ENCODE results near the gene IRF1.

IRF1 gene

DNA sequence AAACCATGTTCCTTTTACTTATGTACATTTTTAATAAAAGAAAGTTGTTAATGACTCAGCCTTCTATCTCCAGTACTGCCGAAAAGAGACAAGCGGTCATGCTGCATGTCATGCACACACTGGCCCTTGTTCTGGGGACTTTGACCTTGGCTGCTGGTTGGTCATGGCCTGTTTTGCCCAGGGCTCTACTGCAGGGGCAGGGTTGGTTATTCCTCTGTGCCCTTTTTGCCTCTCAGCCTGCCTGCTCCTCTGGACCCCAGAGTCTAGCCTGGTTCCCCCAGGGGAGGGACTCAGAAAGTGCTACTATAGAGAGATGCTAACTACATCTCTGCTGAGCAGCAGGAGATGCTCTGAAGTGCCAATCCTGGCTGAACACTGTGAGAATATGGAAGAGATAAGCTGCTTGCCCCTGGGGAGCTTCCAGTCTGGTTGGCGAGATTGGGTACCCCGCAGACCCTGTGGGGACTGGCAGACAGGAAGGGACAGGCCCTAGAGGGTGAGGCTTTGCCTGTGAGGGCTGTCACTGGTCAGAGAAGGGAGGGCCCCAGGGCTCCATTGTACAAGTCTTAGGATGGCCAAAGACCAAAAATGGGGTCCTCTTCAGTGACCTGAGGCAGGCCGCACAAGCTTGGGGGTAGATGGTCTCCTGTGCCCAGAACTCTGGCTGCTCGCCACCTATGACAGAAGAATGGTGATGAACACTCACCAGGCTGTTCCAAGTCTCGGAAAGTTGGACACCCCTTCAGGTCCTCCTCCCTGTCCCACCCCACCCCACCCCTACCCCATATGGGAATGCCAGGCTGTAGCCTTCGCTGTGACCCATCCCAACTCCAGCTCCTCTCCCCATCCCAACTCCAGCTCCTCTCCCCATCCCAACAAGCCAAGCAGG is 14.3 kb downstream of the IRF1 start:
- DNase-seq (ENCODE audit: low read depth), result no peak
- TF ChIP-seq, protein P1, sequence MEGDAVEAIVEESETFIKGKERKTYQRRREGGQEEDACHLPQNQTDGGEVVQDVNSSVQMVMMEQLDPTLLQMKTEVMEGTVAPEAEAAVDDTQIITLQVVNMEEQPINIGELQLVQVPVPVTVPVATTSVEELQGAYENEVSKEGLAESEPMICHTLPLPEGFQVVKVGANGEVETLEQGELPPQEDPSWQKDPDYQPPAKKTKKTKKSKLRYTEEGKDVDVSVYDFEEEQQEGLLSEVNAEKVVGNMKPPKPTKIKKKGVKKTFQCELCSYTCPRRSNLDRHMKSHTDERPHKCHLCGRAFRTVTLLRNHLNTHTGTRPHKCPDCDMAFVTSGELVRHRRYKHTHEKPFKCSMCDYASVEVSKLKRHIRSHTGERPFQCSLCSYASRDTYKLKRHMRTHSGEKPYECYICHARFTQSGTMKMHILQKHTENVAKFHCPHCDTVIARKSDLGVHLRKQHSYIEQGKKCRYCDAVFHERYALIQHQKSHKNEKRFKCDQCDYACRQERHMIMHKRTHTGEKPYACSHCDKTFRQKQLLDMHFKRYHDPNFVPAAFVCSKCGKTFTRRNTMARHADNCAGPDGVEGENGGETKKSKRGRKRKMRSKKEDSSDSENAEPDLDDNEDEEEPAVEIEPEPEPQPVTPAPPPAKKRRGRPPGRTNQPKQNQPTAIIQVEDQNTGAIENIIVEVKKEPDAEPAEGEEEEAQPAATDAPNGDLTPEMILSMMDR (conservative IDR thresholded peaks at IDR 0.05; ENCODE audit: low read depth, low read length), result no peak

DNA sequence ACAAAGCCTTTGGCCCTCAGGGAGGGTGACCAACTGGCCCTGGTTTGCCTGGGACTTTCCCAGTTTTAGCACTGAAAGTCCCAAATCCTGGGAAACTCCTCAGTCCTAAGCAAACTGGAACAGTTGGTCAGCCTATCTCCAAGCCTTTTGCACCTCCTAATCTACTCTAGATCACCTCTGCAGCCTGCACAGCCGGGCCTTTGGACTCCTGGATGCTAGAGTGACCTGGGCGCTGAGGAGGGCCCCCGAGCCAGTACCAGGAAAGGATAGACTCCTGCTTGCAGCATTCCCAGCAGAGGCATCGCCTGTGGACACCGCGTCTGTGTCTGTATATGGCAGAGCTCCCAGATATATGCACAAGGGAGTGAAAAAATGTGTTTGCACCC is 15.1 kb downstream of the IRF1 start:
- DNase-seq (ENCODE audit: low read depth), result no peak
- no peak overlapping the region for H3K4me3 ChIP-seq (ENCODE audit: low read depth, low read length)
- TF ChIP-seq, protein P1 (conservative IDR thresholded peaks at IDR 0.05; ENCODE audit: low read depth, low read length), result no peak

More for the DNA sequence above, 14.3 kb downstream of the IRF1 start:
- no peak overlapping the region for H3K4me3 ChIP-seq (ENCODE audit: low read depth, low read length)

DNA sequence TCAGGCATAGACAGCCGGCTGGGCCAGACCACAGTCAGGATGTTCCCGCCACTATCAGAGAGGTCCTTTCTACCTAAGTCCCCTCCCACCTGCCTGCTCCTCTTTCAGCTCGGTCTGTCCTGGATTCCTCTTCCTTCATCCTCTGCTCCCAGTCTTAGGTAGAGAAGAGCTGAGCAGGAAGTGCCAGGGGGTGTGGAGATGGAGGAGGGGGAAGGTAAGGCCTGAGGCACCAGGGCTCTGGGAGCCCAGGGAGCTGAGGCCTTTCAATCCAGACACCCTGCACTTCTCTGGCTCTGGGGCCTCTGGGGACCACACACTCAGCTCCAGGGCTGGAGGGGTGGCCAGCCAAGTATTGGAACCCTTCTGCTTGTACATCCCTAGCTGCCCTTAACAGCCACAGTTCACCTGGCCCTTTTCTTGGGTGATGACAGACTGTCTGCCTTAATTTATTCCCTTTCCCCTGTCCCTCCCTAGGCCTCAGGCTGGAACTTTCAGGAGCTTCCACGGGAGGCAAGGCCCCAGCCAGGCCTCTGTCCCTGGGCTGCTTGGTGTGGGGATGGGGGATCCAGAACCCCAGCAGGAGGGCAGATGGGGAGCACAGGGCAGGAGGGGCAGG is 15.6 kb downstream of the IRF1 start:
- DNase-seq (ENCODE audit: low read depth), result no peak
- TF ChIP-seq, protein P1 (conservative IDR thresholded peaks at IDR 0.05; ENCODE audit: low read depth, low read length), result no peak
- H3K4me3 ChIP-seq (ENCODE audit: low read depth, low read length), result no peak overlapping the region

DNA sequence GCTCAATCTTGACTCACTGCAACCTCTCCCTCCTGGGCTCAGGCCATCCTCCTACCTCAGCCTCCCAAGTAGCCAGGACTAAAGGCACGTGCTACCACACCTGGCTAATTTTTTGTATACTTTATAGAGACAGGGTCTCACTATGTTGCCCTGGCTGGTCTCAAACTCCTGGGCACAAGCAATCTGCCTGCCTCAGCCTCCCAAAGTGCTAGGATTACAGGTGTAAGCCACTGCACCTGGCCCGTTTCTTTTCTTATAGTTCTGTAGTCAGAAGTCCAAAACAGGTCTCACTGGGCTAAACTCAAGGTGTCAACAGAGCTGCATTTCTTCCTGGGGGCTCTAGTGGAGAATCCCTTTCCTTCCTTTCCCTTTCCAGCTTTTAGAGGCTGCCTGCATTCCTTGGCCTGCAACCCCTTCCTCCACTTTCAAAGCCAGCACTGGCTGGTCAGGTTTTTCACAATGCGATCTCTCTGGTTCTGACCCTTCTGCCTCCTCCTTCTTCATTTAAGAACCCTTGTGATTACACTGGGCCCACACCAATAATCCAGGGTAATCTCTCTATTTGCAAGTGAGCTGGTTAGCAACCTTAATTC is 16.3 kb downstream of the IRF1 start:
- DNase-seq (ENCODE audit: low read depth), result no peak

DNA sequence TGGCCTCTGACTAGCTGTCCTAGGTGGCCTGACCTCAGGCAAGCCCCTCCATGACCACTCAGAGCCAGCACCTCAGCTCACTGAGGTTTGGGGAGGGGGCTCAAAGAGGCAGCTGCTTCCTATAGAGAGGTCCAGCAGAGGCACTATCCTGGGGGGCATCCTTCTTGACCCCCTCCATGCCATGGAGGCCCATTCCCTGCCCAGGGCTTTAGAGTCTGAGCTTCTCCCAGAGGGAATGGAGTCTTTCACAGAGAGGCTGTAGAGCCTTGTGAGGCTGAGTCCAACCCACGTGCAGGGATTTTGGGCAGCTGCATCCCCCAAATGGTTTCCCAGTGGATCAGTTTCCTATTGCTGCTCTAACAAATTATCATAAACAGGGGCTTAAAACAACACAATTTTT is 16.9 kb downstream of the IRF1 start:
- DNase-seq (ENCODE audit: low read depth), result no peak
- no peak overlapping the region for H3K4me3 ChIP-seq (ENCODE audit: low read depth, low read length)
- TF ChIP-seq, protein P1 (conservative IDR thresholded peaks at IDR 0.05; ENCODE audit: low read depth, low read length), result no peak

More for the DNA sequence above, 16.3 kb downstream of the IRF1 start:
- H3K4me3 ChIP-seq (ENCODE audit: low read depth, low read length), result no peak overlapping the region
- TF ChIP-seq, protein P1 (conservative IDR thresholded peaks at IDR 0.05; ENCODE audit: low read depth, low read length), result no peak

DNA sequence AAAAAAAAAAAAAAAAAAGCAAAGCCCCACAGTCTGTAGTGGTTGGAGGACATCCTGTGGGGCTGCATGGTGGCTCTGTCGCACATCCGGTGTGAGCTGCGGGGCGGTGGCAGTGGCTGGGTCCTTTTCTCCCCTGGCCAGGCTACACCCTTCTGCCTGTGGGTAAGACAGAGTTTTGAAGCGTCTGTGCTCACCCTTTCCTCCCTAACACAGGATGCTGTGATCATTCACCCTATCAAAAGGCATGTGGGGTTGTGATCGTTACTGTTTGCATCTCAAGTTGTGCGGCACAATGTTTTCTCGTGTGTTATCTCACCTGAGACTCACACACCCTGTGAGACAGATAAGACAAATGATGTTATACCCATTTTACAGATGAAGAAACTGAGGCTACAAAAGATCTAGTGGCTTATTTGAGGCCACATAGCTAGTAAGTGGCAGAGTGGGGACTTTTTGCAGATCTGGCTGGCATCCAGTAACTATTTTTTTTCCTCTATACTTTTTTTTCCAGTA is 17.5 kb downstream of the IRF1 start:
- no peak for DNase-seq (ENCODE audit: low read depth)
- TF ChIP-seq, protein P1 (conservative IDR thresholded peaks at IDR 0.05; ENCODE audit: low read depth, low read length), result no peak

More for the DNA sequence above, 17.5 kb downstream of the IRF1 start:
- no peak overlapping the region for H3K4me3 ChIP-seq (ENCODE audit: low read depth, low read length)
